ENCODE results near the gene SPATA13.

Gene SPATA13

GRCh38 chr13:24168392-24168750 is 7.9 kb downstream of the SPATA13 start:
- H3K4me1 Mint-ChIP-seq (ENCODE audit: low read depth): peaks cover 44% of the 10 kb centered on the region
- H3K27me3 Mint-ChIP-seq: no peaks in the 10 kb centered on the region
- DNase-seq: no peak
- H3K9me3 Mint-ChIP-seq: no peaks in the 10 kb centered on the region
- peaks cover 52% of the 10 kb centered on the region for H3K36me3 Mint-ChIP-seq (ENCODE audit: low read depth)
- H3K4me3 Mint-ChIP-seq: no peak overlapping the region
- peak overlapping the region; percentile 47 for H3K27ac Mint-ChIP-seq

- Mint-ChIP-seq H3K36me3 (ENCODE audit: low read depth) (peaks cover 53% of the 10 kb centered on the region), H3K9me3 (no peaks in the 10 kb centered on the region), H3K4me3 (no peak overlapping the region), H3K4me1 (ENCODE audit: low read depth) (peaks cover 48% of the 10 kb centered on the region), H3K27ac (peak overlapping the region; percentile 55), H3K27me3 (no peaks in the 10 kb centered on the region)
- no peak for DNase-seq
Observed at GRCh38 chr13:24168979-24169378, 8.5 kb downstream of the SPATA13 start.

- Mint-ChIP-seq H3K4me3 (no peak overlapping the region), H3K36me3 (ENCODE audit: low read depth) (peaks cover 29% of the 10 kb centered on the region), H3K9me3 (no peaks in the 10 kb centered on the region), H3K27ac (no peak overlapping the region), H3K27me3 (no peaks in the 10 kb centered on the region), H3K4me1 (ENCODE audit: low read depth) (peaks cover 57% of the 10 kb centered on the region)
- DNase-seq: no peak
Observed at GRCh38 chr13:24172071-24172470, 11.6 kb downstream of the SPATA13 start.

GRCh38 chr13:24173795-24174194 is 13.3 kb downstream of the SPATA13 start:
- peaks cover 52% of the 10 kb centered on the region for H3K4me1 Mint-ChIP-seq (ENCODE audit: low read depth)
- no peaks in the 10 kb centered on the region for H3K9me3 Mint-ChIP-seq
- peaks cover 21% of the 10 kb centered on the region for H3K36me3 Mint-ChIP-seq (ENCODE audit: low read depth)
- H3K27me3 Mint-ChIP-seq: no peaks in the 10 kb centered on the region
- H3K4me3 Mint-ChIP-seq: no peak overlapping the region
- peak overlapping the region; percentile 89 for H3K27ac Mint-ChIP-seq
- no peak for DNase-seq

- peaks cover 21% of the 10 kb centered on the region for H3K36me3 Mint-ChIP-seq (ENCODE audit: low read depth)
- no peak overlapping the region for H3K27ac Mint-ChIP-seq
- H3K9me3 Mint-ChIP-seq: no peaks in the 10 kb centered on the region
- DNase-seq: no peak
- no peaks in the 10 kb centered on the region for H3K27me3 Mint-ChIP-seq
- no peak overlapping the region for H3K4me3 Mint-ChIP-seq
- H3K4me1 Mint-ChIP-seq (ENCODE audit: low read depth): peaks cover 56% of the 10 kb centered on the region
Observed at GRCh38 chr13:24175847-24176246, 15.3 kb downstream of the SPATA13 start.

- peaks cover 56% of the 10 kb centered on the region for H3K4me1 Mint-ChIP-seq (ENCODE audit: low read depth)
- DNase-seq: no peak
- no peak overlapping the region for H3K27ac Mint-ChIP-seq
- H3K27me3 Mint-ChIP-seq: no peaks in the 10 kb centered on the region
- H3K36me3 Mint-ChIP-seq (ENCODE audit: low read depth): peaks cover 20% of the 10 kb centered on the region
- no peak overlapping the region for H3K4me3 Mint-ChIP-seq
- no peaks in the 10 kb centered on the region for H3K9me3 Mint-ChIP-seq
Observed at GRCh38 chr13:24176351-24177101, 16.0 kb downstream of the SPATA13 start.

- Mint-ChIP-seq H3K27me3 (no peaks in the 10 kb centered on the region), H3K4me1 (ENCODE audit: low read depth) (peaks cover 56% of the 10 kb centered on the region), H3K9me3 (peaks cover 6% of the 10 kb centered on the region), H3K4me3 (no peak overlapping the region), H3K27ac (peak overlapping the region; percentile 80), H3K36me3 (ENCODE audit: low read depth) (peaks cover 15% of the 10 kb centered on the region)
- DNase-seq: no peak
Observed at GRCh38 chr13:24178847-24179485, 18.4 kb downstream of the SPATA13 start.

GRCh38 chr13:24179486-24179850 is 18.9 kb downstream of the SPATA13 start:
- Mint-ChIP-seq H3K27me3 (no peaks in the 10 kb centered on the region), H3K9me3 (peaks cover 6% of the 10 kb centered on the region), H3K27ac (no peak overlapping the region), H3K4me1 (ENCODE audit: low read depth) (peaks cover 53% of the 10 kb centered on the region), H3K36me3 (ENCODE audit: low read depth) (peaks cover 15% of the 10 kb centered on the region), H3K4me3 (no peak overlapping the region)
- no peak for DNase-seq

- H3K4me3 Mint-ChIP-seq: no peak overlapping the region
- peaks cover 6% of the 10 kb centered on the region for H3K9me3 Mint-ChIP-seq
- H3K27me3 Mint-ChIP-seq: no peaks in the 10 kb centered on the region
- DNase-seq: no peak
- H3K4me1 Mint-ChIP-seq (ENCODE audit: low read depth): peaks cover 49% of the 10 kb centered on the region
- H3K27ac Mint-ChIP-seq: no peak overlapping the region
- H3K36me3 Mint-ChIP-seq (ENCODE audit: low read depth): peaks cover 14% of the 10 kb centered on the region
Observed at GRCh38 chr13:24180750-24181377, 20.3 kb downstream of the SPATA13 start.

GRCh38 chr13:24181991-24182702 is 21.6 kb downstream of the SPATA13 start:
- Mint-ChIP-seq H3K9me3 (peaks cover 6% of the 10 kb centered on the region), H3K4me3 (no peak overlapping the region), H3K27ac (peak overlapping the region; percentile 36), H3K27me3 (no peaks in the 10 kb centered on the region), H3K36me3 (ENCODE audit: low read depth) (peaks cover 14% of the 10 kb centered on the region), H3K4me1 (ENCODE audit: low read depth) (peaks cover 57% of the 10 kb centered on the region)
- DNase-seq: no peak

GRCh38 chr13:24182703-24183081 is 22.2 kb downstream of the SPATA13 start:
- peaks cover 14% of the 10 kb centered on the region for H3K36me3 Mint-ChIP-seq (ENCODE audit: low read depth)
- peaks cover 62% of the 10 kb centered on the region for H3K4me1 Mint-ChIP-seq (ENCODE audit: low read depth)
- no peak for DNase-seq
- H3K9me3 Mint-ChIP-seq: peaks cover 6% of the 10 kb centered on the region
- no peak overlapping the region for H3K4me3 Mint-ChIP-seq
- no peaks in the 10 kb centered on the region for H3K27me3 Mint-ChIP-seq
- H3K27ac Mint-ChIP-seq: no peak overlapping the region

- H3K9me3 Mint-ChIP-seq: peaks cover 6% of the 10 kb centered on the region
- no peak for DNase-seq
- peaks cover 60% of the 10 kb centered on the region for H3K4me1 Mint-ChIP-seq (ENCODE audit: low read depth)
- H3K27ac Mint-ChIP-seq: no peak overlapping the region
- no peak overlapping the region for H3K4me3 Mint-ChIP-seq
- peaks cover 11% of the 10 kb centered on the region for H3K36me3 Mint-ChIP-seq (ENCODE audit: low read depth)
- no peaks in the 10 kb centered on the region for H3K27me3 Mint-ChIP-seq
Observed at GRCh38 chr13:24183741-24184182, 23.2 kb downstream of the SPATA13 start.

- H3K9me3 Mint-ChIP-seq: peaks cover 6% of the 10 kb centered on the region
- no peaks in the 10 kb centered on the region for H3K27me3 Mint-ChIP-seq
- H3K36me3 Mint-ChIP-seq (ENCODE audit: low read depth): peaks cover 11% of the 10 kb centered on the region
- peaks cover 57% of the 10 kb centered on the region for H3K4me1 Mint-ChIP-seq (ENCODE audit: low read depth)
- no peak overlapping the region for H3K4me3 Mint-ChIP-seq
- H3K27ac Mint-ChIP-seq: no peak overlapping the region
- no peak for DNase-seq
Observed at GRCh38 chr13:24184265-24184841, 23.8 kb downstream of the SPATA13 start.

GRCh38 chr13:24184882-24185281 is 24.4 kb downstream of the SPATA13 start:
- Mint-ChIP-seq H3K4me1 (ENCODE audit: low read depth) (peaks cover 52% of the 10 kb centered on the region), H3K27me3 (no peaks in the 10 kb centered on the region), H3K4me3 (no peak overlapping the region), H3K36me3 (ENCODE audit: low read depth) (peaks cover 11% of the 10 kb centered on the region), H3K27ac (no peak overlapping the region), H3K9me3 (peaks cover 6% of the 10 kb centered on the region)
- no peak for DNase-seq

Data from activated T-cell treated with anti-CD3 and anti-CD28 coated beads, Interleukin-2, amount 50 U/mL, for 24 hours (primary cell).